Islet precursor cell (in vitro differentiated cells): ENCODE results near the gene MIB1.
A peak's percentile ranks its signal among the peaks of the same experiment; 100 is the strongest.
"Not testable (repeated sequence)": the region's sequence is repeated elsewhere in the genome, so short reads cannot be mapped to it uniquely, and the experiment has no call there.

Source experiments
- DNase-seq: peaks from one replicate; pipeline ENCODE4 v3.0.0-alpha.2; 2018

The MIB1 gene

GRCh38 chr18:21740538-21741311 lies at the start of gene MIB1:
MIB1 (plus strand) TSS chr18:21740792; CDS start chr18:21741584, 792 bp downstream.
- DNase-seq, result peak; percentile 99

- DNase-seq, result no peak
Measured at GRCh38 chr18:21693322-21693721, 47.3 kb upstream of the MIB1 start.

- DNase-seq, result no peak
Measured at GRCh38 chr18:21700528-21701075, 40.0 kb upstream of the MIB1 start.

- DNase-seq, result no peak
Measured at GRCh38 chr18:21701621-21702020, 39.0 kb upstream of the MIB1 start.

GRCh38 chr18:21702602-21703001 lies 38.0 kb upstream of the MIB1 start:
- DNase-seq, result no peak

GRCh38 chr18:21703241-21703820 lies 37.3 kb upstream of the MIB1 start:
- DNase-seq, result no peak

GRCh38 chr18:21704603-21705364 lies 35.8 kb upstream of the MIB1 start, which contains the start of gene ABHD3:
ABHD3 (minus strand) TSS chr18:21704774; CDS start chr18:21704665, 109 bp downstream.
- DNase-seq, result peak; percentile 95

GRCh38 chr18:21706386-21706865 lies 34.2 kb upstream of the MIB1 start:
- no peak for DNase-seq

GRCh38 chr18:21707130-21707529 lies 33.5 kb upstream of the MIB1 start:
- DNase-seq, result not testable (repeated sequence)

GRCh38 chr18:21714474-21714873 lies 26.1 kb upstream of the MIB1 start:
- DNase-seq, result no peak

GRCh38 chr18:21722687-21723086 lies 17.9 kb upstream of the MIB1 start:
- no peak for DNase-seq

GRCh38 chr18:21725201-21725600 lies 15.4 kb upstream of the MIB1 start:
- DNase-seq, result no peak

- no peak for DNase-seq
Measured at GRCh38 chr18:21727702-21728101, 12.9 kb upstream of the MIB1 start.

GRCh38 chr18:21733011-21733410 lies 7.6 kb upstream of the MIB1 start:
- DNase-seq, result no peak

- peak; percentile 75 for DNase-seq
Measured at GRCh38 chr18:21735452-21736015, 5.1 kb upstream of the MIB1 start.

GRCh38 chr18:21736926-21737325 lies 3.7 kb upstream of the MIB1 start:
- not testable (repeated sequence) for DNase-seq

GRCh38 chr18:21739604-21740537 lies 721 bp upstream of the MIB1 start:
- no peak for DNase-seq

- DNase-seq, result no peak
Measured at GRCh38 chr18:21741312-21741561, 645 bp downstream of the MIB1 start.

- no peak for DNase-seq
Measured at GRCh38 chr18:21741562-21742314, 1.1 kb downstream of the MIB1 start.

GRCh38 chr18:21742315-21742687 lies 1.7 kb downstream of the MIB1 start:
- no peak for DNase-seq

GRCh38 chr18:21743166-21743832 lies 2.7 kb downstream of the MIB1 start:
- no peak for DNase-seq
